H1 (cell line): ENCODE results near the gene CTSG. TPM values are rescaled to one million over a fixed set of nuclear protein-coding genes. Genes with fewer than 3 reads are reported as not detected.

Experiments
- CTCF ChIA-PET: fragments of 300-600 bp; sonication (Branson Sonifier 250); formaldehyde crosslinking; loops from one replicate; lab custom pipeline; 2021; ENCODE audit not compliant: partially characterized antibody; lab: Charles Lee
- POLR2A ChIA-PET: fragments of 300-600 bp; sonication (Branson Sonifier 250); formaldehyde crosslinking; loops from one replicate; lab custom pipeline; 2021; ENCODE audit warnings: inconsistent platforms; ENCODE audit not compliant: partially characterized antibody; lab: Charles Lee
- DNase-seq, 2 experiments: peaks; one replicate each; pipeline versions ENCODE4 v3.0.0 to v3.0.0-alpha.2; 2010 to 2022; ENCODE audit warnings: low spot score in 2 of 2, low read depth in 1 of 2, mixed read lengths in 1 of 2
- FAIRE-seq: peaks from 2 replicates; lab custom pipeline; 2011; peaks lifted over from hg19 to GRCh38; lab: Jason Lieb, UNC
- H2AFZ ChIP-seq: 2 replicates; pipeline ENCODE4 v1.8.1; 2012; ENCODE audit warnings: low read length, inconsistent platforms
- H2AK5ac ChIP-seq: 2 replicates; pipeline ENCODE4 v1.6.1; 2013; ENCODE audit warnings: low read depth, low read length
- H2BK120ac ChIP-seq: replicated peaks from 2 replicates; pipeline ENCODE3; 2013; ENCODE audit warnings: low read depth, low read length, inconsistent platforms
- H2BK12ac ChIP-seq: 2 replicates; pipeline ENCODE4 v1.6.1; 2013; ENCODE audit warnings: low read depth, low read length
- H2BK15ac ChIP-seq: 2 replicates; pipeline ENCODE4 v1.6.1; 2013; ENCODE audit warnings: low read length
- H2BK20ac ChIP-seq: 2 replicates; pipeline ENCODE4 v1.6.1; 2013; ENCODE audit warnings: low read length
- H2BK5ac ChIP-seq: 2 replicates; pipeline ENCODE4 v1.6.1; 2013; ENCODE audit warnings: low read depth, low read length
- H3K14ac ChIP-seq: 2 replicates; pipeline ENCODE4 v1.6.1; 2013; ENCODE audit warnings: inconsistent platforms; ENCODE audit not compliant: insufficient read length
- H3K18ac ChIP-seq: 2 replicates; pipeline ENCODE4 v1.6.1; 2013; ENCODE audit warnings: low read length; ENCODE audit errors: extremely low read depth
- H3K23ac ChIP-seq: 2 replicates; pipeline ENCODE4 v1.6.1; 2013; ENCODE audit warnings: inconsistent platforms; ENCODE audit not compliant: insufficient read length
- H3K23me2 ChIP-seq: 2 replicates; pipeline ENCODE4 v1.6.1; 2013; ENCODE audit warnings: low read depth, low read length
- H3K27ac ChIP-seq: 2 replicates; pipeline ENCODE4 v1.6.1; 2011; ENCODE audit warnings: low read depth, low read length, inconsistent platforms
- H3K27me3 ChIP-seq, 4 experiments: replicated peaks in 1 of 4; 1 replicate in 1 of 4; 2 replicates in 3 of 4; pipeline versions ENCODE4 v1.6.1 to v1.8.1; 2011 to 2013; ENCODE audit warnings: low read length in 3 of 4, mild to moderate bottlenecking in 3 of 4, inconsistent platforms in 2 of 4, mixed read lengths in 2 of 4, moderate library complexity in 1 of 4; ENCODE audit not compliant: control insufficient read depth in 3 of 4, insufficient read depth in 3 of 4; ENCODE audit errors: extremely low read depth in 1 of 4
- H3K36me3 ChIP-seq, 4 experiments: 2 replicates each; pipeline versions ENCODE4 v1.6.1 to v1.8.1; 2011 to 2013; ENCODE audit warnings: mild to moderate bottlenecking in 4 of 4, low read length in 3 of 4, moderate library complexity in 2 of 4, control low read depth in 1 of 4, inconsistent platforms in 1 of 4; ENCODE audit not compliant: insufficient read depth in 4 of 4, control insufficient read depth in 2 of 4
- H3K4ac ChIP-seq: replicated peaks from 2 replicates; pipeline ENCODE3; 2013; ENCODE audit warnings: low read length, low read depth, mixed read lengths, inconsistent platforms; ENCODE audit not compliant: insufficient read length
- H3K4me1 ChIP-seq, 4 experiments: replicated peaks in 1 of 4; 1 replicate in 1 of 4; 2 replicates in 3 of 4; pipeline versions ENCODE4 v1.6.1 to v1.8.1; 2011 to 2013; ENCODE audit warnings: low read length in 3 of 4, inconsistent platforms in 2 of 4, mixed read lengths in 1 of 4; ENCODE audit not compliant: insufficient read depth in 4 of 4, control insufficient read depth in 3 of 4
- H3K4me2 ChIP-seq, 2 experiments: 2 replicates each; pipeline versions ENCODE4 v1.6.1 to v1.8.1; 2011 to 2013; ENCODE audit warnings: low read depth in 2 of 2, low read length in 2 of 2, control low read depth in 1 of 2, inconsistent platforms in 1 of 2, mild to moderate bottlenecking in 1 of 2; ENCODE audit not compliant: insufficient read depth in 1 of 2
- H3K4me3 ChIP-seq, 4 experiments: fragments of 200-600, 300-600 bp in 1 of 4; sonication (generic), shearing (Covaris generic), sonication (Bioruptor Twin) in 1 of 4; 2 replicates each; pipeline versions ENCODE4 v1.5.1 to v1.8.1; 2011 to 2016; ENCODE audit warnings: low read length in 4 of 4, low read depth in 3 of 4, control low read depth in 2 of 4, inconsistent platforms in 2 of 4, mild to moderate bottlenecking in 2 of 4, mixed read lengths in 1 of 4, moderate library complexity in 1 of 4; ENCODE audit not compliant: insufficient read depth in 2 of 4; ENCODE audit errors: extremely low read depth in 1 of 4
- H3K56ac ChIP-seq: replicated peaks from 2 replicates; pipeline ENCODE3; 2013; ENCODE audit warnings: low read depth, mild to moderate bottlenecking, mixed read lengths, low read length, inconsistent platforms; ENCODE audit not compliant: insufficient read length
- H3K79me1 ChIP-seq: 2 replicates; pipeline ENCODE4 v1.6.1; 2013; ENCODE audit warnings: low read depth, low read length, control low read depth
- H3K79me2 ChIP-seq, 2 experiments: 2 replicates each; pipeline versions ENCODE4 v1.6.1 to v1.8.1; 2012 to 2013; ENCODE audit warnings: low read length in 2 of 2, mild to moderate bottlenecking in 2 of 2, inconsistent platforms in 1 of 2; ENCODE audit not compliant: insufficient read depth in 2 of 2, control insufficient read depth in 1 of 2
- H3K9ac ChIP-seq, 4 experiments: replicated peaks in 1 of 4; 1 replicate in 1 of 4; 2 replicates in 3 of 4; pipeline versions ENCODE4 v1.6.1 to v1.8.1; 2011 to 2013; ENCODE audit warnings: low read depth in 3 of 4, low read length in 3 of 4, control low read depth in 2 of 4, mild to moderate bottlenecking in 2 of 4, moderate library complexity in 2 of 4, inconsistent platforms in 1 of 4; ENCODE audit errors: extremely low read depth in 1 of 4
- H3K9me3 ChIP-seq, 2 experiments: 2 replicates each; pipeline versions ENCODE4 v1.6.1 to v1.8.1; 2012 to 2013; ENCODE audit warnings: mild to moderate bottlenecking in 2 of 2, moderate library complexity in 2 of 2, control low read depth in 1 of 2, inconsistent platforms in 1 of 2, low read depth in 1 of 2, low read length in 1 of 2, mixed read lengths in 1 of 2; ENCODE audit not compliant: insufficient read depth in 2 of 2
- H4K20me1 ChIP-seq, 2 experiments: replicated peaks in 1 of 2; 2 replicates each; pipeline versions ENCODE3 to v1.8.1; 2011 to 2013; ENCODE audit warnings: inconsistent platforms in 2 of 2, low read length in 2 of 2, mild to moderate bottlenecking in 1 of 2; ENCODE audit not compliant: insufficient read depth in 2 of 2, control insufficient read depth in 1 of 2
- H4K5ac ChIP-seq: 2 replicates; pipeline ENCODE4 v1.6.1; 2013; ENCODE audit warnings: low read length, low read depth, mixed read lengths, inconsistent platforms; ENCODE audit not compliant: insufficient read length
- H4K8ac ChIP-seq: 2 replicates; pipeline ENCODE4 v1.8.0; 2013; ENCODE audit warnings: mild to moderate bottlenecking, moderate library complexity, low read length, inconsistent platforms; ENCODE audit not compliant: insufficient read depth; ENCODE audit errors: extremely low read depth
- H4K91ac ChIP-seq: replicated peaks from 2 replicates; pipeline ENCODE3; 2013; ENCODE audit warnings: low read length, mixed read lengths, inconsistent platforms; ENCODE audit not compliant: insufficient read length
- BACH1 ChIP-seq: IDR thresholded peaks from 2 replicates; pipeline ENCODE4 v1.6.1; 2012; ENCODE audit warnings: low read length, improper control_type of control experiment
- GABPA ChIP-seq: IDR thresholded peaks from 2 replicates; pipeline ENCODE4 v1.6.1; 2011; ENCODE audit warnings: mild to moderate bottlenecking, low read length, moderate library complexity, borderline replicate concordance; ENCODE audit not compliant: insufficient read depth
- JUN ChIP-seq: IDR thresholded peaks from 2 replicates; pipeline ENCODE4 v1.6.1; 2011; ENCODE audit warnings: low read depth, mild to moderate bottlenecking, improper control_type of control experiment, low read length
- NANOG ChIP-seq: IDR thresholded peaks from 2 replicates; pipeline ENCODE4 v1.6.1; 2011; ENCODE audit warnings: low read length, low read depth, mild to moderate bottlenecking, inconsistent platforms; ENCODE audit not compliant: insufficient read depth, poor library complexity, severe bottlenecking
- TCF12 ChIP-seq: IDR thresholded peaks from 2 replicates; pipeline ENCODE4 v1.6.1; 2011; ENCODE audit warnings: low read depth, mild to moderate bottlenecking, low read length
- ZNF274 ChIP-seq: IDR thresholded peaks from 2 replicates; pipeline ENCODE4 v1.7.0; 2012; ENCODE audit warnings: low read length, borderline replicate concordance; ENCODE audit errors: extremely low read depth
- WGBS, 2 experiments: shearing (Covaris generic) in 1 of 2; methylation state at CpG; one replicate each; pipeline versions ENCODE4 v1.1.6 to v1.1.7; 2013 to 2015; ENCODE audit warnings: low lambda C conversion rate in 2 of 2, mixed read lengths in 2 of 2, inconsistent platforms in 1 of 2, low coverage in 1 of 2, missing lambda C conversion rate in 1 of 2; ENCODE audit not compliant: insufficient replicate concordance in 2 of 2, insufficient coverage in 1 of 2, insufficient read length in 1 of 2; ENCODE audit errors: extremely low coverage in 1 of 2, missing lambda C conversion rate in 1 of 2; 5-methylcytosine and 5-hydroxymethylcytosine counted together
- polyA plus RNA-seq, 7 experiments: library from polyadenylated mRNA; depleted of rRNA in 3 of 7; stranded (reverse) in 5 of 7; unstranded in 2 of 7; fragments of >200 nt in 5 of 7; fragments of 200-250 nt in 2 of 7; gene quantifications; 1 replicate in 5 of 7; 2 replicates in 1 of 7; 4 replicates in 1 of 7; pipeline versions ENCODE4 v1.2.1 to v1.2.3, GENCODE V29; 2011 to 2013; ENCODE audit warnings: missing spikeins in 2 of 7, mixed read lengths in 2 of 7
- total RNA-seq: library from RNA; stranded (reverse); fragmentation: NEBNext Ultra II Directional; extraction: Animal tissue kit (Norgen Biotek cat#: 25700); gene quantifications from 2 replicates; pipeline ENCODE4 v1.2.1, GENCODE V29; 2021
- TF ChIP-seq, protein P1 (sequence below), 3 experiments: IDR thresholded peaks; 1 replicate in 2 of 3; 2 replicates in 1 of 3; pipeline versions ENCODE4 v1.5.1 to v1.6.1; 2011; ENCODE audit warnings: low read length in 3 of 3, mild to moderate bottlenecking in 3 of 3, inconsistent platforms in 2 of 3, low read depth in 1 of 3, moderate library complexity in 1 of 3; ENCODE audit not compliant: insufficient read depth in 1 of 3; ENCODE audit errors: control extremely low read depth in 1 of 3
- TF ChIP-seq, protein P2 (sequence below): IDR thresholded peaks from 2 replicates; pipeline ENCODE4 v1.6.1; 2011; ENCODE audit warnings: low read length, improper control_type of control experiment
- TF ChIP-seq, protein P3 (sequence below): IDR thresholded peaks from 2 replicates; pipeline ENCODE4 v1.6.1; 2012; ENCODE audit warnings: inconsistent platforms

Gene CTSG
- total and polyA plus RNA-seq, 2 of the 8 experiments (the other 6 are each of a cell fraction or from before 2014, with no cell fraction given), result not detected

DNA sequence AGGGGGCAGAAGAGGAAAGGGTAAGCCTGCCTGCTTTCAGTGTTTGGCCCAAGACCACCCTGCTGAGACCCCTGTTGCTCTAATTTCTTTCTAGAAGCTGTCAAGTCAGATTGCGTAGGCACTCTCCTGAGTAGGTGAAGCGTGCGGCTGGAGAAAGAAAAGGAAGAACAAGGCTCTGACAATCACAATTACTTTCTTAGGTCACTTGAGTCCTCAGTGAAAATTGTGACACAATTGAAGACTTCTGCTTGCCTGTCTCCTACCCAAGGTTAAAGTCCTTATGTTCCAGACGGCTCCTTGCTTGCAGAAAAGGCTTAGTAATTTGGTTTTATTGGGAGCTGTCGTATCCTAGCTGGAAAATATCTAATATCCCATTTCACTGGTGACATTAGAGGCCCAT is 721 bp upstream of the CTSG start:
- no peak overlapping the region for H2AK5ac ChIP-seq
- ChIA-PET POLR2A (no interaction called here), CTCF (no interaction called here)
- peaks cover 0 to 5% (median 0%) of the 10 kb centered on the region in 4 experiments; a peak in 1 of 7 replicates for H3K4me1 ChIP-seq
- no peak overlapping the region for H3K18ac ChIP-seq
- H3K23ac ChIP-seq, result no peak overlapping the region
- H3K23me2 ChIP-seq, result no peaks in the 10 kb centered on the region; the same call in 1 of the 2 replicates
- no peaks in the 10 kb centered on the region for H3K36me3 ChIP-seq
- no peak overlapping the region for H2BK120ac ChIP-seq
- no peak overlapping the region for H2BK12ac ChIP-seq
- no peak overlapping the region for H3K4ac ChIP-seq
- H2BK5ac ChIP-seq, result no peak overlapping the region
- no peak overlapping the region for H3K4me3 ChIP-seq
- H3K56ac ChIP-seq, result no peak overlapping the region
- no peak overlapping the region for H4K5ac ChIP-seq
- no peaks in the 10 kb centered on the region for H3K79me1 ChIP-seq
- DNase-seq (no peak), FAIRE-seq (no peak)
- no peaks in the 10 kb centered on the region for H4K20me1 ChIP-seq
- H3K9me3 ChIP-seq, result peaks cover 17 to 18% of the 10 kb centered on the region in 2 experiments; a peak in 2 of 4 replicates
- no peak overlapping the region for H2AFZ ChIP-seq
- H3K27me3 ChIP-seq, result no peaks in the 10 kb centered on the region
- no peak overlapping the region for H3K9ac ChIP-seq
- H2BK15ac ChIP-seq, result no peak overlapping the region
- no peak overlapping the region for H3K27ac ChIP-seq
- H4K91ac ChIP-seq, result no peak overlapping the region
- WGBS, 2 experiments, result 83% methylated on average over 5 of the region's 5 CpGs; no CpG with 5 or more reads in 1 of the 2 experiments
- no peaks in the 10 kb centered on the region for H3K79me2 ChIP-seq
- H4K8ac ChIP-seq, result no peak overlapping the region
- no peak overlapping the region for H3K14ac ChIP-seq
- no peak overlapping the region for H2BK20ac ChIP-seq
- H3K4me2 ChIP-seq, result no peak overlapping the region
- TF ChIP-seq ZNF274, result no peak
- no peak for TF ChIP-seq TCF12
- no peak for TF ChIP-seq BACH1
- no peak for TF ChIP-seq NANOG
- no peak for TF ChIP-seq GABPA
- TF ChIP-seq, protein P1, sequence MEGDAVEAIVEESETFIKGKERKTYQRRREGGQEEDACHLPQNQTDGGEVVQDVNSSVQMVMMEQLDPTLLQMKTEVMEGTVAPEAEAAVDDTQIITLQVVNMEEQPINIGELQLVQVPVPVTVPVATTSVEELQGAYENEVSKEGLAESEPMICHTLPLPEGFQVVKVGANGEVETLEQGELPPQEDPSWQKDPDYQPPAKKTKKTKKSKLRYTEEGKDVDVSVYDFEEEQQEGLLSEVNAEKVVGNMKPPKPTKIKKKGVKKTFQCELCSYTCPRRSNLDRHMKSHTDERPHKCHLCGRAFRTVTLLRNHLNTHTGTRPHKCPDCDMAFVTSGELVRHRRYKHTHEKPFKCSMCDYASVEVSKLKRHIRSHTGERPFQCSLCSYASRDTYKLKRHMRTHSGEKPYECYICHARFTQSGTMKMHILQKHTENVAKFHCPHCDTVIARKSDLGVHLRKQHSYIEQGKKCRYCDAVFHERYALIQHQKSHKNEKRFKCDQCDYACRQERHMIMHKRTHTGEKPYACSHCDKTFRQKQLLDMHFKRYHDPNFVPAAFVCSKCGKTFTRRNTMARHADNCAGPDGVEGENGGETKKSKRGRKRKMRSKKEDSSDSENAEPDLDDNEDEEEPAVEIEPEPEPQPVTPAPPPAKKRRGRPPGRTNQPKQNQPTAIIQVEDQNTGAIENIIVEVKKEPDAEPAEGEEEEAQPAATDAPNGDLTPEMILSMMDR (IDR thresholded peaks at IDR 0.05; ENCODE audit: control extremely low read depth in 1 of 3, insufficient read depth in 1 of 3, low read depth in 1 of 3, low read length in 3 of 3), result no peak
- TF ChIP-seq, protein P2, sequence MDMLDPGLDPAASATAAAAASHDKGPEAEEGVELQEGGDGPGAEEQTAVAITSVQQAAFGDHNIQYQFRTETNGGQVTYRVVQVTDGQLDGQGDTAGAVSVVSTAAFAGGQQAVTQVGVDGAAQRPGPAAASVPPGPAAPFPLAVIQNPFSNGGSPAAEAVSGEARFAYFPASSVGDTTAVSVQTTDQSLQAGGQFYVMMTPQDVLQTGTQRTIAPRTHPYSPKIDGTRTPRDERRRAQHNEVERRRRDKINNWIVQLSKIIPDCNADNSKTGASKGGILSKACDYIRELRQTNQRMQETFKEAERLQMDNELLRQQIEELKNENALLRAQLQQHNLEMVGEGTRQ, result no peak
- TF ChIP-seq, protein P3, sequence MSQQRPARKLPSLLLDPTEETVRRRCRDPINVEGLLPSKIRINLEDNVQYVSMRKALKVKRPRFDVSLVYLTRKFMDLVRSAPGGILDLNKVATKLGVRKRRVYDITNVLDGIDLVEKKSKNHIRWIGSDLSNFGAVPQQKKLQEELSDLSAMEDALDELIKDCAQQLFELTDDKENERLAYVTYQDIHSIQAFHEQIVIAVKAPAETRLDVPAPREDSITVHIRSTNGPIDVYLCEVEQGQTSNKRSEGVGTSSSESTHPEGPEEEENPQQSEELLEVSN, result no peak
- TF ChIP-seq JUN, result no peak
